Neural cell (in vitro differentiated cells): ENCODE data around the gene UBAC2.

Source experiments
- POLR2AphosphoS5 ChIP-seq: IDR thresholded peaks from 2 replicates; pipeline ENCODE4 v1.6.1; 2012
- REST ChIP-seq: IDR thresholded peaks from 2 replicates; pipeline ENCODE4 v1.6.1; 2012; ENCODE audit warnings: borderline replicate concordance
- TF ChIP-seq, protein P1 (sequence below): fragments of 450-650 bp; IDR thresholded peaks from 2 replicates; pipeline ENCODE4 v1.5.1; 2014; ENCODE audit warnings: antibody characterized with exemption, mild to moderate bottlenecking, moderate library complexity; ENCODE audit not compliant: poor library complexity, severe bottlenecking

GRCh38 chr13:99207511-99207910 lies 6.9 kb downstream of the UBAC2 start:
- TF ChIP-seq POLR2AphosphoS5 = no peak
- TF ChIP-seq REST = no peak
- TF ChIP-seq, protein P1, sequence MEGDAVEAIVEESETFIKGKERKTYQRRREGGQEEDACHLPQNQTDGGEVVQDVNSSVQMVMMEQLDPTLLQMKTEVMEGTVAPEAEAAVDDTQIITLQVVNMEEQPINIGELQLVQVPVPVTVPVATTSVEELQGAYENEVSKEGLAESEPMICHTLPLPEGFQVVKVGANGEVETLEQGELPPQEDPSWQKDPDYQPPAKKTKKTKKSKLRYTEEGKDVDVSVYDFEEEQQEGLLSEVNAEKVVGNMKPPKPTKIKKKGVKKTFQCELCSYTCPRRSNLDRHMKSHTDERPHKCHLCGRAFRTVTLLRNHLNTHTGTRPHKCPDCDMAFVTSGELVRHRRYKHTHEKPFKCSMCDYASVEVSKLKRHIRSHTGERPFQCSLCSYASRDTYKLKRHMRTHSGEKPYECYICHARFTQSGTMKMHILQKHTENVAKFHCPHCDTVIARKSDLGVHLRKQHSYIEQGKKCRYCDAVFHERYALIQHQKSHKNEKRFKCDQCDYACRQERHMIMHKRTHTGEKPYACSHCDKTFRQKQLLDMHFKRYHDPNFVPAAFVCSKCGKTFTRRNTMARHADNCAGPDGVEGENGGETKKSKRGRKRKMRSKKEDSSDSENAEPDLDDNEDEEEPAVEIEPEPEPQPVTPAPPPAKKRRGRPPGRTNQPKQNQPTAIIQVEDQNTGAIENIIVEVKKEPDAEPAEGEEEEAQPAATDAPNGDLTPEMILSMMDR = no peak
